Cardiac fibroblast (primary cell): ENCODE data around the gene MAN1C1.

Experiments
- DNase-seq, 2 donors: peaks; one replicate each; pipeline versions ENCODE4 v3.0.0 to v3.0.0-alpha.2; 2010; ENCODE audit warnings: low read depth in 2 of 2
- H3K4me3 ChIP-seq, 2 donors: replicated peaks in 1 of 2; 1 replicate in 1 of 2; 2 replicates in 1 of 2; pipeline ENCODE4 v1.5.1; 2011; ENCODE audit warnings: low read depth in 2 of 2, low read length in 2 of 2, mild to moderate bottlenecking in 2 of 2, moderate library complexity in 1 of 2
- CTCF ChIP-seq: IDR thresholded peaks from one replicate; pipeline ENCODE4 v1.5.1; 2011; ENCODE audit warnings: low read depth, mild to moderate bottlenecking, low read length, inconsistent platforms

The MAN1C1 gene

GRCh38 chr1:25609921-25610320 lies 6.7 kb upstream of the MAN1C1 start:
- peak in 1 of 2 donors; percentile 66 for DNase-seq

GRCh38 chr1:25610822-25611630 lies 5.6 kb upstream of the MAN1C1 start:
- no peak overlapping the region for H3K4me3 ChIP-seq
- peak; percentile 36 for TF ChIP-seq CTCF
- DNase-seq = peak; percentile 24 to 42

More at GRCh38 chr1:25609921-25610320, 6.7 kb upstream of the MAN1C1 start:
- TF ChIP-seq CTCF = no peak
- no peak overlapping the region for H3K4me3 ChIP-seq

GRCh38 chr1:25611843-25612242 lies 4.7 kb upstream of the MAN1C1 start:
- no peak overlapping the region for H3K4me3 ChIP-seq
- no peak for DNase-seq
- TF ChIP-seq CTCF = no peak

GRCh38 chr1:25612421-25612820 lies 4.2 kb upstream of the MAN1C1 start:
- H3K4me3 ChIP-seq = no peak overlapping the region
- no peak for TF ChIP-seq CTCF
- no peak for DNase-seq

- H3K4me3 ChIP-seq = no peak overlapping the region
- no peak for DNase-seq
- TF ChIP-seq CTCF = no peak
These were observed 3.5 kb upstream of the MAN1C1 start for GRCh38 chr1:25613091-25613490.

GRCh38 chr1:25614501-25615171 lies 2.0 kb upstream of the MAN1C1 start:
- no peak for TF ChIP-seq CTCF
- DNase-seq = no peak

More at GRCh38 chr1:25614501-25615171, 2.0 kb upstream of the MAN1C1 start:
- H3K4me3 ChIP-seq = no peak overlapping the region
